ENCODE measurements around the gene ATP13A3.

DNA sequence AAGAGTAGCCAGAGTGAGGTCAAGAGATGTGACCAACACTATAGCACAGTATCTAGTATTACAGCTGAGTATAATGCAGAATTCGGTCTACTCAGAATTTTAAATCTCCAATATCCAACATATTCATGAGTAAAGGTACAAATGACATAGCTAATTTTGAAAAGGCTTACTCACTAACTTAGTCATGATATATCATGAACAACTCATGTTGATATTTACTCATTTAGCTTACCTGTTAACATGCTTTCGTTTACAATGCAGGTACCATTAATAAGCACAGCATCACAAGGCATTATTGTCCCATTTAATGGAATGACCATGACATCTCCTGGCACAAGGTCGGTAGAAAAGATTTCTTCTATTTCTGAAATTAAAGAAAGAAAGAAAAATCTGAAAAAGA, 36.9 kb downstream of the ATP13A3 start:
- TF ChIP-seq, protein P1, sequence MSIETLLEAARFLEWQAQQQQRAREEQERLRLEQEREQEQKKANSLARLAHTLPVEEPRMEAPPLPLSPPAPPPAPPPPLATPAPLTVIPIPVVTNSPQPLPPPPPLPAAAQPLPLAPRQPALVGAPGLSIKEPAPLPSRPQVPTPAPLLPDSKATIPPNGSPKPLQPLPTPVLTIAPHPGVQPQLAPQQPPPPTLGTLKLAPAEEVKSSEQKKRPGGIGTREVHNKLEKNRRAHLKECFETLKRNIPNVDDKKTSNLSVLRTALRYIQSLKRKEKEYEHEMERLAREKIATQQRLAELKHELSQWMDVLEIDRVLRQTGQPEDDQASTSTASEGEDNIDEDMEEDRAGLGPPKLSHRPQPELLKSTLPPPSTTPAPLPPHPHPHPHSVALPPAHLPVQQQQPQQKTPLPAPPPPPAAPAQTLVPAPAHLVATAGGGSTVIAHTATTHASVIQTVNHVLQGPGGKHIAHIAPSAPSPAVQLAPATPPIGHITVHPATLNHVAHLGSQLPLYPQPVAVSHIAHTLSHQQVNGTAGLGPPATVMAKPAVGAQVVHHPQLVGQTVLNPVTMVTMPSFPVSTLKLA (conservative IDR thresholded peaks at IDR 0.05), result no peak
- TF ChIP-seq ELF4 (CRISPR knock-in tag; IDR thresholded peaks at IDR 0.05) (no peak), CHD2 (IDR thresholded peaks at IDR 0.05; ENCODE audit: low read depth, low read length) (no peak), CHCHD3 (CRISPR knock-in tag; IDR thresholded peaks at IDR 0.05) (no peak), SP2 (IDR thresholded peaks at IDR 0.05; ENCODE audit: extremely low read depth, low read depth, low read length, poor library complexity, severe bottlenecking) (no peak), POLR2A (conservative IDR thresholded peaks at IDR 0.05) (no peak), TEAD4 (IDR thresholded peaks at IDR 0.05; ENCODE audit: low read length) (no peak), TEAD4 (CRISPR knock-in tag; IDR thresholded peaks at IDR 0.05; ENCODE audit: borderline replicate concordance) (no peak), ZNF12 (CRISPR knock-in tag; IDR thresholded peaks at IDR 0.05) (no peak), KAT7 (CRISPR knock-in tag; IDR thresholded peaks at IDR 0.05; ENCODE audit: borderline replicate concordance) (no peak)
- TF ChIP-seq, protein P2, sequence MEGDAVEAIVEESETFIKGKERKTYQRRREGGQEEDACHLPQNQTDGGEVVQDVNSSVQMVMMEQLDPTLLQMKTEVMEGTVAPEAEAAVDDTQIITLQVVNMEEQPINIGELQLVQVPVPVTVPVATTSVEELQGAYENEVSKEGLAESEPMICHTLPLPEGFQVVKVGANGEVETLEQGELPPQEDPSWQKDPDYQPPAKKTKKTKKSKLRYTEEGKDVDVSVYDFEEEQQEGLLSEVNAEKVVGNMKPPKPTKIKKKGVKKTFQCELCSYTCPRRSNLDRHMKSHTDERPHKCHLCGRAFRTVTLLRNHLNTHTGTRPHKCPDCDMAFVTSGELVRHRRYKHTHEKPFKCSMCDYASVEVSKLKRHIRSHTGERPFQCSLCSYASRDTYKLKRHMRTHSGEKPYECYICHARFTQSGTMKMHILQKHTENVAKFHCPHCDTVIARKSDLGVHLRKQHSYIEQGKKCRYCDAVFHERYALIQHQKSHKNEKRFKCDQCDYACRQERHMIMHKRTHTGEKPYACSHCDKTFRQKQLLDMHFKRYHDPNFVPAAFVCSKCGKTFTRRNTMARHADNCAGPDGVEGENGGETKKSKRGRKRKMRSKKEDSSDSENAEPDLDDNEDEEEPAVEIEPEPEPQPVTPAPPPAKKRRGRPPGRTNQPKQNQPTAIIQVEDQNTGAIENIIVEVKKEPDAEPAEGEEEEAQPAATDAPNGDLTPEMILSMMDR (IDR thresholded peaks at IDR 0.05 in 2 of 3, conservative IDR thresholded peaks at IDR 0.05 in 1 of 3; ENCODE audit: insufficient read depth in 2 of 3, low read depth in 1 of 3, low read length in 3 of 3), result no peak
